ENCODE data around the gene SCAMP1.

The SCAMP1 gene

GRCh38 chr5:78399116-78399515, 38.7 kb downstream of the SCAMP1 start:
- no peak overlapping the region for H3K4me3 ChIP-seq (ENCODE audit: low read depth, low read length)
- no peak for TF ChIP-seq CTCF (IDR thresholded peaks at IDR 0.05; ENCODE audit: borderline replicate concordance, insufficient read depth, low read depth, low read length)

- no peak overlapping the region for H3K4me3 ChIP-seq (ENCODE audit: low read depth, low read length)
- TF ChIP-seq CTCF (IDR thresholded peaks at IDR 0.05; ENCODE audit: borderline replicate concordance, insufficient read depth, low read depth, low read length), result no peak
Observed at GRCh38 chr5:78404682-78405293, 44.4 kb downstream of the SCAMP1 start.

DNA sequence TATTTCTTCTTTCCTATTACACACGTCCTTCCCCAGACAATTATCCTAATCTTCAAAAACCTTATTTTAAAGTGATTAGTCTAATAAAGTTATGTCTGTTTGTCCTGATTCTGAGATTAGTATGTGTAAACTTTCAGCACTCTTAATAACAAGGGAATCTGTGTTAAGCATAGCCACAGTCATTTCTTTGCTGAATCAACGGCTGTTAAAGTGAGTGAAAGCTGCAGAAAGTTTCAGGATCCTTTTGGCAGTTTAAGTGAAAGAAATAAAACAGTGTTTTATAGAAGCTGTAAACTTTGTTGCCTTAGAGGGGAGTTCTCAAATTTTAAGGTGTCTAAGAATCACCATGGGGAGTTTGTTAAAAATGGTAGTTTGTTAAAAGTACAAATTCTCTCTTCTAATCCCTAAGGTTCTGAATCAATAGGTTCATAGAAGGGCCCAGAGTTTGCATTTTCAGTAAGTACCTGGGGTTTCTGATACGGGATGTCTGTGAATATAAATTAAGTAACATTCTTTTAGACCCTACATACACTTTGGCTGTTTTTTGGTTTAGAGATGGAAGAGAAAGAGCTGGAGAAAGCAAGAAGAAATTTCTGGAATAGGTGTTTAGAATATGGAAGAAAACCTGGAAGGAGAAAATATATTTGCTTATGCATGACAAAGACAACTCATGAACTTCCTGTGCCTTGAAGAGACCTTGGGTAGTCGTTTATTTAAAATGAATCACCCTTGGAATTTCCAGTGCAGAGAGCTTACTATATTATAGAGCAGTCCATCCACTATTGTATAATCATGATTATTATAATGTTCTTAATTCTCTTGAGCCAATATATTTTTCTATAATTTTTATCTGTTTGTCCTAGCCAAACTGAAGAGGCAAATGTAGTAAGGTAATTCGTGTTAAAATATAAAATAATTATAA, 45.7 kb downstream of the SCAMP1 start:
- TF ChIP-seq CTCF (IDR thresholded peaks at IDR 0.05; ENCODE audit: borderline replicate concordance, insufficient read depth, low read depth, low read length), result no peak
- no peak overlapping the region for H3K4me3 ChIP-seq (ENCODE audit: low read depth, low read length)

DNA sequence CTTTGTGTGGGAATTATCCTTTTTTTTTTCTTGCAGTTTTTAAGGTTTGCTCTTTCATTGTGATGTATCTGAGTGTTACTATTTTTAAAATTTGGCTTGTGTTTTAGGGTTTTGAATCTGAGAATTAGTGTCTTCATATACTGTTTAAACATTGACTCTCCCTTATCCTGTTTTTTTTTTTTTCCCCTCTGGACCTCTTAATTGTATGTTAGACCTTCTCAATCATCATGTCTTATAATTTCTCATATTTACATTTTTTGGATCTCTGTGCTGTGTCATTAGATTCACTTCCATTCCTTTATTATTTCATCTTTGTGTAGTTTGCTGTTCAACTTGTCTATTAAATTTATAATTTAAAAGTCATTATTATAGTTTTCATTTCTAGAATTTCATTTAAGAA, 47.0 kb downstream of the SCAMP1 start:
- no peak for TF ChIP-seq CTCF (IDR thresholded peaks at IDR 0.05; ENCODE audit: borderline replicate concordance, insufficient read depth, low read depth, low read length)

GRCh38 chr5:78411586-78411985, 51.2 kb downstream of the SCAMP1 start:
- no peak overlapping the region for H3K4me3 ChIP-seq (ENCODE audit: low read depth, low read length)
- TF ChIP-seq CTCF (IDR thresholded peaks at IDR 0.05; ENCODE audit: borderline replicate concordance, insufficient read depth, low read depth, low read length), result no peak

More for the DNA sequence above, 47.0 kb downstream of the SCAMP1 start:
- H3K4me3 ChIP-seq (ENCODE audit: low read depth, low read length), result no peak overlapping the region

- TF ChIP-seq CTCF (IDR thresholded peaks at IDR 0.05; ENCODE audit: borderline replicate concordance, insufficient read depth, low read depth, low read length), result no peak
- H3K4me3 ChIP-seq (ENCODE audit: low read depth, low read length), result no peak overlapping the region
Observed at GRCh38 chr5:78416677-78417425, 56.4 kb downstream of the SCAMP1 start.
